Loucy (cell line): ENCODE results near the gene ATP11A.

Experiments used
- H2AFZ ChIP-seq: fragments of 200-600 bp; sonication (generic); 2 replicates; pipeline ENCODE4 v1.6.0; 2016; ENCODE audit warnings: antibody characterized with exemption, mild to moderate bottlenecking, low read length, moderate library complexity
- H3F3A ChIP-seq: fragments of 200-600 bp; 2 replicates; pipeline ENCODE4 v1.6.0; 2016; ENCODE audit warnings: antibody characterized with exemption, low read depth, mild to moderate bottlenecking
- H3K27me3 ChIP-seq: fragments of 200-600 bp; sonication (generic); 2 replicates; pipeline ENCODE4 v1.6.1; 2014; ENCODE audit warnings: low read length, mild to moderate bottlenecking; ENCODE audit not compliant: insufficient read depth, poor library complexity, severe bottlenecking
- H3K36me3 ChIP-seq: fragments of 200-600 bp; sonication (generic); 2 replicates; pipeline ENCODE4 v1.6.1; 2016; ENCODE audit warnings: low read length; ENCODE audit not compliant: insufficient read depth
- H3K4me1 ChIP-seq: fragments of 200-600 bp; sonication (generic); 2 replicates; pipeline ENCODE4 v1.5.1; 2014; ENCODE audit warnings: low read length, mild to moderate bottlenecking; ENCODE audit not compliant: insufficient read depth, poor library complexity, severe bottlenecking
- H3K4me2 ChIP-seq: fragments of 200-600 bp; sonication (generic); 2 replicates; pipeline ENCODE4 v1.6.0; 2014; ENCODE audit warnings: antibody characterized with exemption, low read length, low read depth, mild to moderate bottlenecking; ENCODE audit not compliant: poor library complexity, severe bottlenecking
- H3K4me3 ChIP-seq: fragments of 200-600 bp; sonication (generic); 2 replicates; pipeline ENCODE4 v1.5.1; 2014; ENCODE audit warnings: low read length, mild to moderate bottlenecking, mixed read lengths; ENCODE audit not compliant: poor library complexity, severe bottlenecking
- H3K79me2 ChIP-seq: fragments of 200-600 bp; sonication (generic); 2 replicates; pipeline ENCODE4 v1.6.1; 2014; ENCODE audit warnings: low read length; ENCODE audit not compliant: insufficient read depth
- H3K9ac ChIP-seq: fragments of 200-600 bp; sonication (generic); 2 replicates; pipeline ENCODE4 v1.6.0; 2014; ENCODE audit warnings: mild to moderate bottlenecking, low read depth, low read length, moderate library complexity; ENCODE audit not compliant: poor library complexity, severe bottlenecking
- H3K9me2 ChIP-seq: fragments of 200-600 bp; sonication (generic); replicated peaks from 2 replicates; pipeline ENCODE4 v1.6.1; 2016; ENCODE audit warnings: low read depth, low read length, mixed read lengths
- H3K9me3 ChIP-seq: fragments of 200-600 bp; sonication (generic); 2 replicates; pipeline ENCODE4 v1.6.1; 2014; ENCODE audit warnings: mild to moderate bottlenecking, antibody characterized with exemption, low read length, low read depth; ENCODE audit not compliant: insufficient read depth
- H4K20me1 ChIP-seq: fragments of 200-600 bp; sonication (generic); 2 replicates; pipeline ENCODE4 v1.6.0; 2014; ENCODE audit warnings: antibody characterized with exemption, low read length, mild to moderate bottlenecking; ENCODE audit not compliant: insufficient read depth, poor library complexity, severe bottlenecking
- EZH2phosphoT487 ChIP-seq: fragments of 200-600 bp; IDR thresholded peaks from 2 replicates; pipeline ENCODE4 v1.6.1; 2018; ENCODE audit warnings: antibody characterized with exemption, mild to moderate bottlenecking, moderate library complexity, borderline replicate concordance
- TF ChIP-seq, protein P1 (sequence below): fragments of 200-600 bp; sonication (generic); conservative IDR thresholded peaks from 2 replicates; pipeline ENCODE4 v1.5.1; 2014; ENCODE audit warnings: mild to moderate bottlenecking, antibody characterized with exemption, low read length

ATP11A gene

DNA sequence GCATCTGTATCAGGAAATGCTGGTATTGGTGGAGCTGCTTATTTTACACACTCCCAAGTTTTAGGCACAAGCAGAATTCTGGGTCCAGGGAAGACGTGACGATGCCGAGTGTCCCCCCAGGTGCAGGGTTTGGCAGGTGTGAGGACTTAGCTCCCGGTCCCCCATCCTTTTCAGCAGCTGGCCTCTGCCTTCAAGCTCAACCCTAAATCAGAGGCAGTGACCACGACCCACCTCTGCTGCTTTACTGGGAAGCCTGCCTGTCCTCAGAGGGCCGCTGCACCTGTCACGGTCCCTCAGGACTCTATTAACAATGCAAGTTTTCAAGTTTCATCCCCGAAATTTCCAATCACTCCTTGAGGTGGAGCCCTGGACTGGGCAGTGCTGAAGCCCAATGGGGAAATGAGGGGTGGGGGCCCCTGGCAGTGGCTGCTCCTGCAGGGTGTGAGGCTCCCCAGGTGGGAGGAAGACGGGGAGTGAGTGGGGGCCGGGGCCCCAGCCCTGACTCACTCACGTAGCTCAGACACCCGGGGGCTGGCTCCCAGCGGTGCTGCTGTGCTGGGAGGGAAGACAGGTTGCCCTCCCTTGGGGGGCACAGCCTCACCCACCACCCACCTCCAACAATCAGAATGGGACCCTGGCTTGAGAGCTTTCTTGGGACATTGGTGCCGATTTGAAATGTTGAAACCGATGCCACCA is 186.6 kb downstream of the ATP11A start:
- H3K79me2 ChIP-seq = no peaks in the 10 kb centered on the region
- H3F3A ChIP-seq = peaks cover 25% of the 10 kb centered on the region
- no peak for TF ChIP-seq EZH2phosphoT487

DNA sequence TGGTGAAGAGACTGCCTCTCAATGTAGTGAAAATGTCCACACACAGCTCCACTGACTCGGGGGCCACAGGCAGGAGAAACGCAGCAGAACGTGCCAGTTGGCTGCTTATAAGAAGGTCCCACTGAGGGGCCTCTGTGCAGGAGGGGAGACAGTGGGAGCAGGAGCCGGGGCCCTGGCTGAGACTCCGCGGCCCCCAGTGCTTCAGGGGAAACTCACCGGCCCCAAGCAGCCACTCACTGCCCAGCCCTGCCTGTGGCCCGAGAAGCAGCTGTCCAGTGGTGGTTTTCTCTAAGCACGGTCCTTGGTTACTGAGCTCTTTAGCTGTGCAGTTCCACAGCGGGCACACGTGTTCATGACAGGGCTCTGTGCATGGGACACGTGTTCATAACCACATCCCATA is 187.2 kb downstream of the ATP11A start:
- no peak overlapping the region for H3K4me2 ChIP-seq
- no peaks in the 10 kb centered on the region for H3K36me3 ChIP-seq
- H4K20me1 ChIP-seq = no peaks in the 10 kb centered on the region

More for the DNA sequence above, 186.6 kb downstream of the ATP11A start:
- Histone ChIP-seq H3K9me3 (no peaks in the 10 kb centered on the region), H3K4me2 (no peak overlapping the region), H3K4me1 (peaks cover 28% of the 10 kb centered on the region), H3K36me3 (no peaks in the 10 kb centered on the region), H3K4me3 (no peak overlapping the region), H2AFZ (no peak overlapping the region), H3K9me2 (no peaks in the 10 kb centered on the region), H4K20me1 (no peaks in the 10 kb centered on the region), H3K9ac (no peak overlapping the region), H3K27me3 (no peaks in the 10 kb centered on the region)

DNA sequence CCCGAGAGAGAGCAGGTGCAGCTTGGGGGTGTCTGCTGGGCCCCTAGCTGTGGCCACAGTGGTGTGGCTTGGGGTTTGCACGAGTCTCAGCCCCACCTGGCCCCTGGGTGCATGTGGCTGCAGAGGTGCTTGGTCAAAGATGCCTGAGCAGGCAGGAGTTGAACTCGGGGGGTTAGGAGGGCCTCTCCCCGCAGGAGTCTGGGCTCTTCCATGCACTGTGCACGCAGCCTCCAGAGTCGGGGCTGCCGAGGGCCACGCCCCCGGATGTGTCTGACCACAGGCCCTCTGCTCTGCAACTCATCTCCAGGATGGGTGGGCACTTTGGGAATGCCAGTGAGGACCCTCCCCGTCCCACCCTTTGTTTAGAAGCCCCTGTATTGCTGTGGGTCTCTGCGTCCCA is 187.7 kb downstream of the ATP11A start:
- H3K4me3 ChIP-seq = no peak overlapping the region
- H3K9me2 ChIP-seq = no peaks in the 10 kb centered on the region
- H2AFZ ChIP-seq = no peak overlapping the region
- H4K20me1 ChIP-seq = no peaks in the 10 kb centered on the region
- peaks cover 17% of the 10 kb centered on the region for H3F3A ChIP-seq
- H3K9ac ChIP-seq = no peak overlapping the region
- H3K36me3 ChIP-seq = no peaks in the 10 kb centered on the region; the same call in 1 of the 2 replicates
- no peaks in the 10 kb centered on the region for H3K9me3 ChIP-seq
- no peak overlapping the region for H3K4me2 ChIP-seq
- H3K27me3 ChIP-seq = no peaks in the 10 kb centered on the region
- H3K4me1 ChIP-seq = peaks cover 19% of the 10 kb centered on the region
- no peaks in the 10 kb centered on the region for H3K79me2 ChIP-seq
- TF ChIP-seq EZH2phosphoT487 = no peak
- TF ChIP-seq, protein P1, sequence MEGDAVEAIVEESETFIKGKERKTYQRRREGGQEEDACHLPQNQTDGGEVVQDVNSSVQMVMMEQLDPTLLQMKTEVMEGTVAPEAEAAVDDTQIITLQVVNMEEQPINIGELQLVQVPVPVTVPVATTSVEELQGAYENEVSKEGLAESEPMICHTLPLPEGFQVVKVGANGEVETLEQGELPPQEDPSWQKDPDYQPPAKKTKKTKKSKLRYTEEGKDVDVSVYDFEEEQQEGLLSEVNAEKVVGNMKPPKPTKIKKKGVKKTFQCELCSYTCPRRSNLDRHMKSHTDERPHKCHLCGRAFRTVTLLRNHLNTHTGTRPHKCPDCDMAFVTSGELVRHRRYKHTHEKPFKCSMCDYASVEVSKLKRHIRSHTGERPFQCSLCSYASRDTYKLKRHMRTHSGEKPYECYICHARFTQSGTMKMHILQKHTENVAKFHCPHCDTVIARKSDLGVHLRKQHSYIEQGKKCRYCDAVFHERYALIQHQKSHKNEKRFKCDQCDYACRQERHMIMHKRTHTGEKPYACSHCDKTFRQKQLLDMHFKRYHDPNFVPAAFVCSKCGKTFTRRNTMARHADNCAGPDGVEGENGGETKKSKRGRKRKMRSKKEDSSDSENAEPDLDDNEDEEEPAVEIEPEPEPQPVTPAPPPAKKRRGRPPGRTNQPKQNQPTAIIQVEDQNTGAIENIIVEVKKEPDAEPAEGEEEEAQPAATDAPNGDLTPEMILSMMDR = no peak

More for the DNA sequence above, 187.2 kb downstream of the ATP11A start:
- Histone ChIP-seq H3K4me3 (no peak overlapping the region), H3K79me2 (no peaks in the 10 kb centered on the region), H2AFZ (no peak overlapping the region), H3K27me3 (no peaks in the 10 kb centered on the region), H3K9ac (no peak overlapping the region), H3K9me2 (no peaks in the 10 kb centered on the region), H3K9me3 (no peaks in the 10 kb centered on the region), H3K4me1 (peaks cover 24% of the 10 kb centered on the region), H3F3A (peaks cover 20% of the 10 kb centered on the region)
- TF ChIP-seq, protein P1 = no peak
- no peak for TF ChIP-seq EZH2phosphoT487
